SW 1271 (cell line): ENCODE measurements around the gene RNF41.

Experiments
- DNase-seq, 2 experiments: peaks; one replicate each; lab custom pipeline; 2025; lab: John Stamatoyannopoulos, UW

RNF41 gene

GRCh38 chr12:56208006-56208405 lies 13.7 kb downstream of the RNF41 start:
- DNase-seq = no peak

GRCh38 chr12:56206452-56207166 lies 15.1 kb downstream of the RNF41 start:
- peak in 1 of 2 experiments; percentile 27 for DNase-seq

GRCh38 chr12:56205445-56205844 lies 16.3 kb downstream of the RNF41 start:
- DNase-seq = peak in 1 of 2 experiments; percentile 24

GRCh38 chr12:56204275-56204674 lies 17.4 kb downstream of the RNF41 start:
- DNase-seq = no peak

- DNase-seq = no peak
Observed at GRCh38 chr12:56202838-56203237, 18.9 kb downstream of the RNF41 start.

DNA sequence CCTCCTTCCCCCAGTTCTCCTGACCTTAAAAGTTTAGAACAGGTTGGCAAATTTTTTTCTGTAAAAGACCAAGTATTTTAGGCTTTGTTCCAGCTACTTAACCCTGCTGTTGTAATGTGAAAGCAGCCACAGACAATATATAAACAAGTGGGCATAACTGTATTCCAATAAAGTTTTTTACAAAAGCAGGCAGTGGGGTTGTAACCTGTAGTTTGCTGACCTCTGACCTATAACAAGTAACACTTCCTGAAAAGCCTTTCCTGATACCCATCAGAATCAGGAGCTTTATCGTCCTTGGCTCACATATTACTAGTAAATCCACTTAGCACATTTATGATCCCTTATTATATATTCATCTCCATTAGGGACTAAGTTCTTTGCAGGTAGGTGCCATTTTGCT lies 19.4 kb downstream of the RNF41 start:
- DNase-seq = no peak

DNA sequence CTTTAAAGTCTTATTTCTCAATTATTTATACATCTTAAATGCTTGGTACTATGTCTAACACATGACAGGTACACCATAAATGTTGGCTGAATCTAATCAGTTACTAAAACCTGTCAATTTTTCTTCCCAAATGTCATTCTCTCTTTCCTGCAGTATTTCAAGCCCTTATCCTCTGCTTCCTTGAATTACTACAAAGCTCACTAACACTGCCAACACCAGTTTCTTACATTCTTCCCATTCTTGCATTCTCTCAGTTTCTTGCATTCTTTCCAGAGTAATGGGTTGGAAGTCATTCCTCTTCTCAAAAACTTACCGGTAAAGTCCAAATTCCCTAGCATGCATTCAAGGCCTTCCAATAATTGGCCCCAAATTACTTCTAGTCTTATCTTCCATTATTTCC lies 22.9 kb downstream of the RNF41 start:
- no peak for DNase-seq

- no peak for DNase-seq
Observed at GRCh38 chr12:56197921-56198635, 23.6 kb downstream of the RNF41 start.

DNA sequence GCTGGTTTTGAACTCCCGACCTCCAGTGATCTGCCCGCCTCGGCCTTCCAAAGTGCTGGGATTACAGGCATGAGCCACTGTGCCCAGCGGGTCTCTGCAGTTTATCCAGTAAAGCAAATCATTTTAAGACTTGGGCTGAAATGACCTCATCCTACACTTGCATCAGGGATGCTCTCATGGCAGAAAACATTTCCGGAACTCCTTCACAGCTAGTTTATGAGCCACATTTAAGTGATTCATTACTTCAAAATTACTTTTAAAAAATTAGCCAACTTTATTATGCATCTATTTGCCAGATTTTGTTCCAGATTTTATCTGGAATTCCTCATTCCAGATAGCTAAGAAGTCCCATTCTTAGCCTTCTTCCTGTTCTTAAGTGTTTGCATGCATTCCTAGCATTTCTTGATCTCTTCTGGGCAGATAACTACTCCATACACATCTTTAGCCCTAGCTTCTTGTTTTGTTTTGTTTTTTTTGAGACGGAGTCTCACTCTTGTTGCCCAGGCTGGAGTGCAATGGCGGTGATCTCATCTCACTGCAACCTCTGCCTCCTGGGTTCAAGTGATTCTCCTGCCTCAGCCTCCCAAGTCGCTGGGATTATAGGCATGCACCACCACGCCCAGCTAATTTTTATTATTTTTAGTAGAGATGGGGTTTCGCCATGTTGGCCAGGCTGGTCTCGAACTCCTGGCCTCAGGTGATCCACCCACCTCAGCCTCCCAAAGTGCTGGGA lies 24.7 kb downstream of the RNF41 start:
- DNase-seq = peak in 1 of 2 experiments; percentile 72

GRCh38 chr12:56193025-56193578 lies 28.6 kb downstream of the RNF41 start:
- DNase-seq = peak; percentile 56 to 85

GRCh38 chr12:56192582-56192981 lies 29.1 kb downstream of the RNF41 start:
- no peak for DNase-seq

- DNase-seq = no peak
Observed at GRCh38 chr12:56190695-56191155, 31.0 kb downstream of the RNF41 start.

DNA sequence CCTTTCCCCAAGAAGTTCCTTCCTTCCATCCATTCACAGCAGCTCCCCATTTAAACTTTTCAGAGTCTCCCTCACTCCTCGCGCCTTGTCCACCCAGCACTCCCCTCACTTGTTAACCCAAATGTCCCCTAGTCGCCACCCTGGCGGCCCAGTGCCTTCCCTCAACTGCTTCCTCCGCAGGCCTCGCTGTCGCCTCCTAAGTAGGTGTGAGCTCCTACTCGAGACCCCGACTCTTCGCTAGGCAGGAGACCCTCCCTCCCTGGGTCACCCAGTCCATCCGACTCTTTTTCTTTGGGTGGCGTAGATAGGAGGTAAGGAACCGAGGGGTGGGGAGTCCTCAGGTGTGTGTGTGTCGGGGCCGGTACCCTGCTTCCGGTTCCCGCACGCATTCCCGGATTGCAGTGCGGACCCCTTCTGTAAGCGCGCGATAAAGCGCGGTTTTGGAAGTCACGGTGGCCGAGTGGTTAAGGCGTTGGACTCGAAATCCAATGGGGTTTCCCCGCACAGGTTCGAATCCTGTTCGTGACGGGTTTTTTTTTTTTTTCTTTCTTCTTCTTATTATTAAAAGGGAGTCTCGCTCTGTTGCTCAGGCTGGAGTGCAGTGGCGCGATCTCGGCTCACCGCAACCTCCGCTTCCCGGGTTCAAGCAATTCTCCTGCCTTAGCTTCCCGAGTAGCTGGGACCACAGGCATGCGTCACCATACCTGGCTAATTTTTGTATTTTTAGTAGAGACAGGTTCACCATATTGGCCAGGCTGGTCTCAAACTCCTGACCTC lies 31.6 kb downstream of the RNF41 start:
- DNase-seq = peak; percentile 66 to 69

DNA sequence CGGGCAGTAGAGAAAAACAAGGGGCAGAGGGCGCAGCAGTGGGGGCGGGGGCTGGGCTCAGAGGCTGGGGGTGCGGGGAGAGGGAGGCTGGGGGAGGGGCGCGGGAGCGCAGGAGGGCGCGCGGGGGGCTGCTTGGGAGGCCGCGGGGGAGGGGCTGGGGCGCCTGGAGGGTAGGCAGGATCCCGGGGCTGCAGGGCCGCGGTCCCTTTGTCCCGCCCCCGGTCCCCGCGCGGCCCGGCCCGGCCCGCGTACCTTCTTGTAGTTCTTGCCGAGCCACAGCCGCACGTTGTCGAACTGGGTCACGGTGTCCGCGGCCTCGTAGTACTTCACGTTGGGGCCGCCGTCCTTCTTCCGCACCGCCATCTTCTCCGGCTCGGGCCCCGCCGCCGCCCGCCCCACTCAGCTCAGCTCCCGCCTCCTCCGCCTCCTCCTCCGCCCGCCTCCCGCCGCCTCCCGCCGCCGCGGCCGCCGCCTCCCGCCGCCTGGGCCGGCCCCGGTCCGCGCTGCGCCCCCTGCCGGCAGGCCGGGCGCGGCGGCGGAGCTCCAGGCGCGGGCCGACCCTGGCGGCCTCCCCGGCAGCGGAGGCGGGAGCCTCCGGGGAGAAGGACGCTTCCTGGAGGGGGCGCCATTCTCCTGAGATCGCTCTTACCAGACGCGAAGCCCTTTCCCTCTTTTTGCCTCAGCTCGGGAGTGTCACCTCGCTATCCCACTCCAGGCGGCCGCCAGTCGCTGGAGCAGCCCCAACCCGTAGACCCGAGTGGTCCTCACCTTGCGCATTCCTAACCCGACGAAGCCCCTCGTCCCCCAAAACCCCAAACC lies 32.4 kb downstream of the RNF41 start, which contains the start of gene SMARCC2:
Gene SMARCC2 (minus strand): TSS at position 385 of the 819 bp plus-strand sequence. CDS start 22 bp downstream, at position 363.
- DNase-seq = peak; percentile 65 to 82

GRCh38 chr12:56188778-56189098 lies 33.0 kb downstream of the RNF41 start:
- DNase-seq = no peak

GRCh38 chr12:56188131-56188777 lies 33.5 kb downstream of the RNF41 start:
- DNase-seq = no peak

DNA sequence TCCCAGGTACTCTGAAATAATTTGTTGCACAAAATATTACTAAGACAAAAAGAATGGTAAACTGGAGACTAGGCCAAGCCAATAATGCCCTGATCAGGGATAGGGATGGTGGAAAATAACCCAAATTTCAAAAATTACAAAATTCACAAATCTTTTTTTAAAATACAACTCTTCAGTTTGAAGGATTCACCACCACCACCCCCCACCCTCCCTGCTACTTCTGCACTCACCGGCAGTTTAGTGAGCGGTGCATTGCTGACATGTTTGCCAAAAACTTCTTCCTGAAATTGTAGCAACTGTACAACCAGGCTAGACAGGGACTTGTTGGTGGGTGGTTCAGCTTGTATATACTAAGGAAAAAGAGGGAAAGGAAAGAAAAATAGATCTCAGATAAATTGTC lies 34.8 kb downstream of the RNF41 start:
- DNase-seq = no peak

DNA sequence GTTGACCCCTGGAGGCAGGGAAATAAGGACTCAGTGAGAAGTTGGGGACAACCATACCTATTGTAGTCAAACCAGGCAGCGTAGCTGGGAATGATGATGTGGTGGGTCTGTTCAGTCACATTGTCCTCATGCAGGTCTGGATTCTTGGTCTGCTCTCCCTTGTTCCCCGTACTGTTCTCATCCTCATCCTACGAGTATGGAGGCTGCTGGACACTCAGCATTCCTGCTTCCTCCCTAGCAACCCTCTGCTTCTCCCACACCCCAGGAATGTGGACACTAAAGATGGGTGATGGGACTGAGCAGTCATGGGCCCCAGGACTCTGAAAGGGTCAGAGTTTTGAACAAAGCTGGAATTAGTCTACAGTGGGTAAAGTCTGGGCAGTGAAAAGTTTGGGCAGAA lies 43.4 kb downstream of the RNF41 start:
- no peak for DNase-seq

GRCh38 chr12:56172839-56173238 lies 48.9 kb downstream of the RNF41 start:
- no peak for DNase-seq

DNA sequence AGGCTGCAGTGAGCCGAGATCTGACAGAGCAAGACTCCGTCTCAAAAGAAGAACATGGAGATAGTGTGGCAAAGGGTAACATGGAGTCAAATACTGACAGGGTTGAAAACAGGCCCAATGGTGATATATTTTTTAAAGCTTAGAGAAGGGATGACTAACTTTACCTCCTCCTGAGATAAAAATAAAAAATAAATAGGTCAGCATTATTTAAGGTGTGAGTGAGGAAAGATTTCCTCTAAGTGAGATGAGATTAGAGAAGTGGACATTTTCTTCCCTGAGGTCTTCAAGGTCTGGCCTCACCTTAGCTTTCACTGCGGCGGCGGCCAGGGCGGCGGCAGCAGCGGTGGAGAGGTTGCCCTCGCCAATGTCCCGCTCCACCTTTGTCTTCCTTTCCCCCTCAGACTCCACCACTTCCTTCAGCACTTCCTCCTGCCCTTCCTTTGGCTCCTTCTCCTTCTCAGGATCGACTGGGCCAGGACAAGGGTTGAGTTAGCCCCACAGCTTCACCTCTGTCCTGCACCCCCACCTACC lies 52.4 kb downstream of the RNF41 start:
- DNase-seq = no peak
